ENCODE measurements around the gene ADRB1. TPM values are rescaled to one million over a fixed set of nuclear protein-coding genes. Genes with fewer than 3 reads are reported as not detected.

ADRB1 gene
- 0.41 to 0.94 TPM (median 0.74 TPM) in 5 replicates for total RNA-seq (2022; extraction: Qiagen RNA extraction; ENCODE audit: low read depth)

GRCh38 chr10:114043532-114044246, at the start of gene ADRB1:
Gene ADRB1 (plus strand): TSS chr10:114043866. CDS start chr10:114044133, 267 bp downstream.

Other genes starting within 250 kb of the ADRB1 start
- gene DCLRE1A, start 189.8 kb upstream of the ADRB1 start, total RNA-seq (2022; extraction: Qiagen RNA extraction; ENCODE audit: low read depth): 9.0 to 11.6 TPM (median 10.0 TPM) in 5 replicates
- gene NHLRC2, start 189.2 kb upstream of the ADRB1 start, total RNA-seq (2022; extraction: Qiagen RNA extraction; ENCODE audit: low read depth): 5.6 to 7.0 TPM (median 6.5 TPM) in 5 replicates
- gene CCDC186, start 130.3 kb downstream of the ADRB1 start, total RNA-seq (2022; extraction: Qiagen RNA extraction; ENCODE audit: low read depth): 4.1 to 6.7 TPM (median 5.1 TPM) in 5 replicates
- not detected in 5 replicates for gene TDRD1, start 135.5 kb downstream of the ADRB1 start, total RNA-seq (2022; extraction: Qiagen RNA extraction; ENCODE audit: low read depth)
- not detected in 5 replicates for gene VWA2, start 195.4 kb downstream of the ADRB1 start, total RNA-seq (2022; extraction: Qiagen RNA extraction; ENCODE audit: low read depth)

Data from A549 treated with CpdA at 1 μM for 4 hours (cell line).